ENCODE measurements around the gene OSCAR. TPM values are rescaled to one million over a fixed set of nuclear protein-coding genes. Genes with fewer than 3 reads are reported as not detected.

OSCAR gene
- total and polyA plus RNA-seq, 10 of the 15 experiments (the other 5 are each of a cell fraction or from before 2014, with no cell fraction given), result 0.08 to 0.27 (median 0.10) TPM; not detected in 7

DNA sequence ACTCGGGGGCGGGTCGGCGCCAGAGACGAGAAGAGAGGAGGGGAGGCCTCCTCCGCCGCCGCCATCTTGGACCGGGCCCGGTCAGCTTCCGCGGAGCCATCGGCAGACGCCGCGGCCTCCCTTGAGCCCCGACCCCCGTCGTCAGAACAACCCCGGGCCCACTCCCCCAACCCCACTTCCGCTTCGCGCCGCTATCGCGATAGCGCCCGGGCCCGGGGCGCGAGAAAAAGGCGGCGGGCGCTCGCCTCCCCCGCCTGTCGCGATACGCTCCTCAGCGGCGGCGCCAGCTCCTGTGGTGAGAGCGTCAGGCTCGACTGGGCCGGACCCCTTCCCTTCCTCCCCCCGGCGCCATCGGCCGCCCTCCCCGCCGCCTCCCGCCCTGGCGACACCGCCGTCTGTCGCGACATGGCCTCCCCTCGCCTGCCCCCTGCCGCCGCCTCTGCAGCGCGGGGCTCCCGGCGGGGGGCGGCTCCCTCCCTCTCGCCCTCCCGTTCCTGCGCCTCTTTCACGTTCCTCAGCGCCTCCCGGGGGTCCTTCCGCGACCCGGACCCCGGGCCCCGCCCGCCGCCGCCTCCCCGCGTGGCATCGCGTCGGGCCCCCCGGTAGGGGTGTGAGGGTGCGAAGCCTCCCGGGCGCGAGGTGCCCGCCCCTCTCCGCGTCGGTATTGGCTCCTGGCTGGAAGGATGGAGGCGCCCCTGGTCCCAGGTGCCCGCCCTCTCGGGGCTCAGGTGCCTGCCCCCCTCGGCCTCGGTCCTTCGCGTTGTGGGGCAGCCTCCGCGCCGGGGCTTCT is 37.3 kb upstream of the OSCAR start, which contains the start of gene CNOT3 (continued):
- TF ChIP-seq, protein P1, sequence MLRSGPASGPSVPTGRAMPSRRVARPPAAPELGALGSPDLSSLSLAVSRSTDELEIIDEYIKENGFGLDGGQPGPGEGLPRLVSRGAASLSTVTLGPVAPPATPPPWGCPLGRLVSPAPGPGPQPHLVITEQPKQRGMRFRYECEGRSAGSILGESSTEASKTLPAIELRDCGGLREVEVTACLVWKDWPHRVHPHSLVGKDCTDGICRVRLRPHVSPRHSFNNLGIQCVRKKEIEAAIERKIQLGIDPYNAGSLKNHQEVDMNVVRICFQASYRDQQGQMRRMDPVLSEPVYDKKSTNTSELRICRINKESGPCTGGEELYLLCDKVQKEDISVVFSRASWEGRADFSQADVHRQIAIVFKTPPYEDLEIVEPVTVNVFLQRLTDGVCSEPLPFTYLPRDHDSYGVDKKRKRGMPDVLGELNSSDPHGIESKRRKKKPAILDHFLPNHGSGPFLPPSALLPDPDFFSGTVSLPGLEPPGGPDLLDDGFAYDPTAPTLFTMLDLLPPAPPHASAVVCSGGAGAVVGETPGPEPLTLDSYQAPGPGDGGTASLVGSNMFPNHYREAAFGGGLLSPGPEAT (IDR thresholded peaks at IDR 0.05; ENCODE audit: low read depth), result no peak

GRCh38 chr19:54136864-54137698 is 36.5 kb upstream of the OSCAR start:
- Histone ChIP-seq H3K9me3 (replicated peaks; ENCODE audit: control insufficient read depth, insufficient read depth, low read length) (peaks cover 2% of the 10 kb centered on the region; the same call in 2 of the 3 replicates), H3K27me3 (replicated peaks in 1 of 2; ENCODE audit: control insufficient read depth in 2 of 2, insufficient read depth in 2 of 2, low read length in 1 of 2) (no peaks in the 10 kb centered on the region), H3K27ac (ENCODE audit: control insufficient read depth, insufficient read depth) (peak overlapping the region; percentile 90), H3K79me2 (ENCODE audit: control insufficient read depth, insufficient read depth, low read length) (peaks cover 40% of the 10 kb centered on the region), H3K4me3 (peak overlapping the region; percentile 86), H3K4me2 (ENCODE audit: control insufficient read depth, insufficient read depth) (peak overlapping the region; percentile 99), H4K20me1 (ENCODE audit: control insufficient read depth, insufficient read depth) (peaks cover 12% of the 10 kb centered on the region), H3K36me3 (ENCODE audit: control insufficient read depth in 2 of 2, insufficient read depth in 2 of 2, low read length in 1 of 2) (peaks cover 0 to 7% of the 10 kb centered on the region in 2 experiments; a peak in 1 of 4 replicates), H3K4me1 (ENCODE audit: control insufficient read depth, insufficient read depth, low read length) (peaks cover 19% of the 10 kb centered on the region), H3K9ac (ENCODE audit: control insufficient read depth, insufficient read depth, low read length) (peak overlapping the region; percentile 95), H2AFZ (ENCODE audit: control insufficient read depth, low read depth, low read length) (peak overlapping the region; percentile 84)
- intact Hi-C loops (cut with micrococcal nuclease; ENCODE audit: unreplicated experiment) (loop anchor here (1.0 to 2.0 kb wide), 3 partner anchors 22 to 64 kb away; partner anchors contain the start of genes LENG1, NDUFA3 and RPS9), in situ Hi-C loops (cut with MboI) (loop anchor here (25.0 kb wide), 1 partner anchor 1525 kb away; the partner anchor contains the start of gene U2AF2)
- ChIA-PET CTCF (interaction anchor here (0.7 to 2.3 kb wide), 6 partner anchors 22 to 345 kb away, joined by 3 to 15 read pairs (median 6); partner anchors contain the start of genes LENG1, MBOAT7 and TMC4), SMC1A (ENCODE audit: uncharacterized antibody, unreplicated experiment) (interaction anchor here (0.6 to 1.4 kb wide), 13 partner anchors 19 to 1324 kb away, joined by 3 to 6 read pairs (median 3); partner anchors contain the start of genes ISOC2, MBOAT7, PRPF31 and RPS9), POLR2A (interaction anchor here (0.5 to 3.5 kb wide), 18 partner anchors 12 to 1202 kb away, joined by 3 to 36 read pairs (median 5); partner anchors contain the start of genes KMT5C, LENG1, LENG8 and LENG9), RAD21 (ENCODE audit: unreplicated experiment) (interaction anchor here (0.8 to 2.4 kb wide), 13 partner anchors 12 to 1340 kb away, joined by 3 to 23 read pairs (median 4); partner anchors contain the start of genes LENG1, MBOAT7, PRPF31 and TFPT)
- FAIRE-seq (peak; percentile 100), ATAC-seq (peak; percentile 92), DNase-seq (ENCODE audit: low read depth, low spot score) (peak; percentile 100)
- under 1% methylated on average over 45 of the region's 46 CpGs for WGBS (ENCODE audit: insufficient coverage, insufficient replicate concordance, low lambda C conversion rate, missing lambda C conversion rate)
- BruUV-seq (replicated peaks), result no TSS peak
- TF ChIP-seq MYB (IDR thresholded peaks at IDR 0.05; ENCODE audit: borderline replicate concordance, low read depth, low read length) (no peak), YY1 (IDR thresholded peaks at IDR 0.05; ENCODE audit: low read depth, low read length) (no peak), CHD2 (IDR thresholded peaks at IDR 0.05; ENCODE audit: borderline replicate concordance, low read depth, low read length) (peak; percentile 98), ZZZ3 (IDR thresholded peaks at IDR 0.05; ENCODE audit: control insufficient read depth, insufficient read length, low read depth) (no peak), BCL3 (IDR thresholded peaks at IDR 0.05; ENCODE audit: borderline replicate concordance, insufficient read depth, low read depth, low read length, poor library complexity, severe bottlenecking) (no peak)
- TF ChIP-seq, protein P1 (IDR thresholded peaks at IDR 0.05; ENCODE audit: low read depth), result peak; percentile 37; the same call in 1 of the 2 replicates
